Heart left ventricle (tissue), 13 donors: ENCODE data around the gene VWA8.
A peak's percentile ranks its signal among the peaks of the same experiment; 100 is the strongest.

Source experiments
- CTCF ChIP-seq, 12 donors: fragments of 200-600 bp; sonication (generic) in 4 of 12; IDR thresholded peaks; one replicate each; pipeline versions ENCODE4 v1.5.0 to v1.8.0; 2018 to 2022; ENCODE audit warnings: antibody characterized with exemption in 12 of 12, mild to moderate bottlenecking in 5 of 12
- POLR2A ChIP-seq, 2 donors: fragments of 450-650 bp; IDR thresholded peaks; one replicate each; pipeline ENCODE4 v1.6.1; 2017; ENCODE audit warnings: antibody characterized with exemption in 2 of 2, mild to moderate bottlenecking in 2 of 2, moderate library complexity in 2 of 2
- donor health status: ischemic (EF 13 %, LVEDD 7.1; RV severe dilation, severe dysfunction).
- donor health status: DM: no; HTN: yes; CAD: no.
- donor health status: DM: no; HTN: no; CAD: no.
- donor health status: ischemic (EF 25% LVEDD 6.9; RV normal size, moderate dysfunction).
- donor health status: ischemic (EF 25% LVEDD 5.7; RV mildly dilated, moderate dysfunction).
- donor health status: ischemic (EF 35%, LVEDD 5.7; RV mildly dilated, moderate dysfunction).
- donor health status: nonischemic (EF 11% LVEDD 7.7; RV severe dilation, severe dysfunction).
- donor health status: DM: yes; HTN: yes; CAD: no.
- donor health status: PGD.
- donor health status: ischemic (EF 29% LVEDD 5.4; RV normal size, mild dysfunction).
- donor health status: nonischemic (EF 23%, LVEDD 6.1; RV moderate dilation, normal function).

GRCh38 chr13:41848435-41849255, 112.3 kb downstream of the VWA8 start:
- no peak for TF ChIP-seq POLR2A (IDR thresholded peaks at IDR 0.05)
- TF ChIP-seq CTCF (IDR thresholded peaks at IDR 0.05) = peak in 6 of 12 donors; percentile 19 to 46 (median 32)
